T-helper 2 cell (primary cell): Measurements from ENCODE around the gene TTC1.

Experiments
- DNase-seq, 5 experiments: peaks; one replicate each; pipeline versions ENCODE4 v3.0.0 to v3.0.0-alpha.2; 2012 to 2022

TTC1 gene

DNA sequence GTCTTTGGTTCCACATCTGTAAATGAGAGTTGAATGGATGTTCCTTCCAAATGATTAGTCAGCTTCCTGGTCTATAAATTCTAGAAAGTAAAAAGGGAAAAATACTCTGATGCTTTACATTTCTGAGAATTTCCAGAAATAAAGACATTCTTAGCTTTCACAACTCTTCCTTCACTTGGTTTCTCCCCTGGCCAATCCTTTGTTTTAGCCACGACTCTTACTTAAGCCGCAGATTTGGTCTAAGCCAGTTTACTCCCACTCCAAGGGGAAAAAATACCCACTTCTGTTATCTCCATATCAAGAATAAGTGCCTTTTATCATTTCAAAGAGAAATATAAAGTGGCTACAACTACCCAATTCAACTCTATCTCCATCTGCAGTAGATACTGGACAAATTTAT, 80.6 kb downstream of the TTC1 start:
- no peak for DNase-seq

DNA sequence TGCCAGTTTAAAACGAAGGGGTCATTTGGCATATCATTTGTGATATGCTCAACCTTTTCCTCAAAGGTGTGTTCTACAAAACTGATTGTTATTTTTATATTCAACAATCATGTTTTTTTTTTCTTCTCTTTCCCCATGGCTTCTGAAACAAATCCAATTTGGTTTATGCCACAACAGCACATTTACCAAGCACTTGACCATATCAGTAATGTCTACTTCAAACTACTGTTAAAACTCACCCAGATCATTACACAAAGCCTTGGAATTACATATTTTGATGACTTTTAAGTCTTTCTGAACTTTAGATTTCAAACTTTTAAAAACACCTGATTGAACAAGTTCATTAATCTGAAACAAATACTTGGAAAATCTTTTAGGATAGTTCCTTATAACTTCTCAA, 81.1 kb downstream of the TTC1 start:
- no peak for DNase-seq

DNA sequence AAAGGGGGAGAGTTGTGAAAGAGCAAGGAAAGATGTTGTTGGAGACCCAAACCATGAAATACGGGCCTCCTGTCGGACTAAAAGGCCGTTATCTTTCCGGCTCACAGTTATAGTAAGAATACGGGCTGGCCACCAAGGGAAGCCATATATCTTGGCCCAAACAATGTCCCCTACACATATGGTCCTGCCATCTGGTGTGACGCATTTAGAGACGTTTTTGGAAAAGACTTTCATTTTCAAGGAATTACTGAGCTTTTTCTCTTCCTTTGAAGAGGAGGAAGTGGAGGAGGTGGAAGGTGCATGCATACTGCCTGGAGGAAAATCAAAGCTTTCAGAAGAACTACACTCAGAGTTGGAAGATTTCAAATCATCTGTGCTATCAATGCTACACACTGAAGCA, 83.6 kb downstream of the TTC1 start:
- DNase-seq = no peak

DNA sequence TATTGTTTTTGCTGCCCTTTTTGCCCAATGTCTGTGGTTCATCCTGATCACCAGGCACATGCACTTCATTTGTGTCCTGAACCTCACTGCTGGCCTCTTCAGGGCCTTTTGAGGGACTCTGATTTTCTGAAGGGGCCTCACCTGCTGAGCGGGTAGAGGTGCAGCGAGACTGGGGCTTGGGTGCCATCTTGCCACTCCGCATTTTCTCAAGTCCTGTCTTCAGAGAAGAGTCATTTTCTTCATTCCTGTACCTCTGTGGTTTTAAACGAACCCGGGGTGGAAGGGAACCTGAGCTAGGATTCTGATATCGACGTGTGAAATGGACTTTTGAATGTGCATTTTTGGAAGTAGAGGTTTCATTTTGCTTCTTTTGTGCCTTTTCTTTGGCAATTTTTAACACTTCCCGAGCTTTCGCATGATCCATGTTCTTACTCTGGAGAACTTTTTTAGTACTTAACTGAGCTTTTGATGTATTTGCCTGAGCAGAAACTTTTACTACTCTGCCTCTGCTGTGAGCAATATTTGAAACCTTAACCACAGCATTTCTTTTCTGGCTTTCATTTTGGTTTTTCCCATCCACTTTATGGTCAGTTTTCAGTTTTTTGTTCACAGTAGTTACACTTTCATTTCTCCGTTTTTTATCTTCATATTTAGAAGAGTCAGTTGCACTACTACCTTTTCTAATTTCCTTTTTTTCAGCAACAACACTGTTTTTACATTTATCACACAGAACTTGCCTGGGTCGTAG, 84.2 kb downstream of the TTC1 start:
- no peak for DNase-seq

DNA sequence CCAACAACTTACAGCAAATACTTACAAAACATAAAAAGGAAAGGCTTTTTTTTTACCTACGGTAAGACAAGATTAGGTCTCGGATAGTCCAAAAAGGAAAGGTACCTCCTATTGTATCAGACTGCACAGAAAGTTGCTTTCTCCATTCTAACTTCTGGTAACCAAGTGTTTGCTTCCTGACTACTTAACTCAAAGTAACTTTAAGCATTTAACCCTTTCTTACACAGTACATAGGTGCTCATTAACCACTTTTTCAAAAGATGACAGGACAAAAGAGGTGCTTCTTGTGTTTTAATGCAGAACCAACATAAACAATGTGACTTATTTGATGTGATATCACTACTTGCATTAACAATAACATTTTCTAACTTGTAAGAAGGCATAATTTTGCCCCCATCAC, 87.2 kb downstream of the TTC1 start:
- DNase-seq = no peak

DNA sequence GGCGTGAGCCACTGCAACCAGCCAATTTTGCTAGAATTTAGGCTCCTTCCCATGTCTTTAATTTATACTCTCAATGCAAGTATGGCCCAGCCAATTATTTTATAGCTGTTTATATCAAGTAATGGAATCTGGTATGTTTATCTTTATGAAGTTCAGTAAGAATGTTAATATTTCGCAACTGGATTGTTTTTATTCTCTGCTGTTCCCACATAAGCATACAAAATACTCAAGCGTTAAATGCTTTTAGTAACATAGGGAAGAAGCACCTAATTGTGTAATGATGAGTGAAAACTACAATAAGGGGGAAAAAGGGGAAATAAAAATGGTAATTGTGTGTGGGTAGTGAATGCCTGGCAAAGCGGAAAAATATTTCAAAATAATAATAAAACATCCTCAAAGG, 89.1 kb downstream of the TTC1 start:
- DNase-seq = no peak

DNA sequence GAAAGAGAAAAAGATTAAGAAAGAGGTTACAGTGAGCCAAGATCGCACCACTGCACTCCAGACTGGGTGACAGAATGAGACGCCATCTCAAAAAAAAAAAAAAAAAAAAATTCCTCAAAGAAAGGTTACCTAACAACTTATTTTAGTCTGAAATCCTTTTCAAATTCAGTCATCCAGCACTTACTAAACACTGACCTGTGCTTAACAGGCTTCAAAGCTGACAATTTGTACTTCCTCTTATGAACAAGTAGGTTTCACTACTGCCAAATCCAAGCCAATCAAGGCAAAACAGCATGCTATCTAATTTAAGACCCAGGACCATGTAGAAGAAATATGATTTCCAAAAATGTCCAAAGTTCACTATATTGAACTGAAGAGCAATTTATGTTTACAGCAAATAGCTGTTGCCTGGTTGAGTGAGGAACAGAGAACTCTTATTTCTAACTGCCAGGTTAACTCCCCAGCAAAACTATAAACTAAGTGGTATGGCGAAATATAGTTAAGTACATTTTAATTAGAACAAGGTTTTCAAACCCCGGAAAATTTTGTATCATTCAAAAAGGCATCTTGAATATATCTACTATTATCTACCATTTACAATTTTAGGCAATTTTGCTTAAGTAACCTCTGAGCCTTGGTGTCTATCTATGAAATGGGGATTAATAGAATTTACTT, 96.9 kb downstream of the TTC1 start:
- no peak for DNase-seq

DNA sequence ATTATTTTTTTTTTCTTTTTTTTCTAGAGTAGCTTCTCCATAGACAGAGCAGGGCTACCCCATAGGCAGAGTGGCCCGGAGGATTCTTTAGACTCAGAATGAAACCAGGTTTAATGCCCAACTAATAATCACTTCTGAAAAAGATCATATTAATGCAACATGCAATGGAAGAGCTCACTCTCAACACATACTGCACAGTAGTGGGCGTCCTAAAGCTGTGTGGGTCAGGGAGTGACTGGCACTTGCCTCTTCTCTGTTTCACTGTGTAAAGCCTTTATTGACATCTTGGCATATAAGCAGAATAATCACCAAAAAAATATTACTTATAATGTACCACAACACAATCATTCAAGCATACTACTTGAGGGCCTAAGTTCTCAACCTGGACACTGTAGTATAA, 99.2 kb downstream of the TTC1 start:
- no peak for DNase-seq
